ENCODE data around the gene WDFY4.

Gene WDFY4

DNA sequence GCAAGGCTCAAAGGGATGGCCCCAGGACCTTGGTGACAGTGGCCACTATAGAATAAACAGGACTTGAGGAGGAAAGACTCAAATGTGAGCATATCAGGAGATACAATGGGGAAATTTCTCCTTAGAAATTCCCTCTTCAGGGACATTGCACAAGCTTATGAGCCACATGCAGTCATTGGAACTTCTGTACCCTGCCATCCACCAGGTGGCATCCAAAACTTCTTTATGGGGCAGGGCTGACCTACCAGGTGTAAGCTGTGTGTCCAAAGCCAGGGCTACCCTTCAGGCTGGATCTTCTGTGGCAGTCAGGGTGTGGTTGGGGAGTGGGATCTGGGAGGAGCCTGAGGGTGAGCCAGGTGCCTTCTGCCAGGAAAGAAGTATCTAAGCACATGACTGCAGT, 291.5 kb downstream of the WDFY4 start:
- no peak for DNase-seq (ENCODE audit: low spot score)

GRCh38 chr10:48978318-48978717, 293.6 kb downstream of the WDFY4 start:
- no peak for DNase-seq (ENCODE audit: low spot score)

DNA sequence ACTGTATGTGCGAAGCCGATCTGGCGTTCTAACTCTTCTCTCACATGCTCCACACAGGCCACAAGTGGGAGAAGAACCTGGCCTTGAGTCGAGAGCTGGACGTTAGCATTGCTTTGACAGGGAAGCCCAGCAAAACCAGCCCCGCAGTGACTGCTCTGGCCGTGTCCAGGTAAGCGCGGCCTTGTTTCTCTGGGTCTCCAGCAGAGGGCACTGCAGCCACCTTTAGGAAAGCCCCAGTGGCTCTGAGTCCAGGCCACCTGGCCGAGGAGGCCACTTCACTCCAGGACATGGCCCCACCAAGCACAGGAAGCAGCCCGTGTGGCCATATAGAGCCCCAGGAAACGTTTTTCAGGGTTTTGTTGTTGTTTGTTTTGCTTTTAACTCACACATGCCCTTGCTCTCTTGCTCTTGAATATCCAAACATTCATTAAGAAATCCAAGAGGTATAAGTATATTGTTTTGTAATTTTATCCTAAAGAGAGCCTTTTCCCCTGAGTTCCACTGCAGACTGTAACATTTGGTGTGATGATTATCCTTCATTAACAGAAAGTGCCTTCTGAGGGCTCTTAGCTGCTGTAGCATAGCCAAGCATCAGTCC, 296.7 kb downstream of the WDFY4 start:
- DNase-seq (ENCODE audit: low spot score): peak; percentile 79

DNA sequence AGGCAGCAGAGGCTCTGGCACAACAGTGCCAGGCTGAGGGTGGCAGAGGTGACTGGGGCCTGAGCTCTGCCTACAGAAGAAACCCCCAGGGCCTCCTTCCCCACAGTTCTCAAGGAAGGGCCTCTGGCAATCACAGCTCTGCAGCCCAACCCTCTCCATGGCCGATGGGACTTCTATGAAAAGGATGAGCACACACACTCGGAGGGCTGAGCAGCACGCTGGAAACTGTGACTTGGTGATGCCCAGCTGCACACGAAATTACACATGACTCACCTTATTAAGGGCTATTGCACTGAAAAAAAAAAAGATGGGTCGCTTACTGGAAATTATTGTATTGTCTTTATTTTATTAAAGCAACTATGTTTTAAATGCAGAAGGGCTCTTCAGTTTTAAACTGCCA, 297.9 kb downstream of the WDFY4 start:
- DNase-seq (ENCODE audit: low spot score): no peak

DNA sequence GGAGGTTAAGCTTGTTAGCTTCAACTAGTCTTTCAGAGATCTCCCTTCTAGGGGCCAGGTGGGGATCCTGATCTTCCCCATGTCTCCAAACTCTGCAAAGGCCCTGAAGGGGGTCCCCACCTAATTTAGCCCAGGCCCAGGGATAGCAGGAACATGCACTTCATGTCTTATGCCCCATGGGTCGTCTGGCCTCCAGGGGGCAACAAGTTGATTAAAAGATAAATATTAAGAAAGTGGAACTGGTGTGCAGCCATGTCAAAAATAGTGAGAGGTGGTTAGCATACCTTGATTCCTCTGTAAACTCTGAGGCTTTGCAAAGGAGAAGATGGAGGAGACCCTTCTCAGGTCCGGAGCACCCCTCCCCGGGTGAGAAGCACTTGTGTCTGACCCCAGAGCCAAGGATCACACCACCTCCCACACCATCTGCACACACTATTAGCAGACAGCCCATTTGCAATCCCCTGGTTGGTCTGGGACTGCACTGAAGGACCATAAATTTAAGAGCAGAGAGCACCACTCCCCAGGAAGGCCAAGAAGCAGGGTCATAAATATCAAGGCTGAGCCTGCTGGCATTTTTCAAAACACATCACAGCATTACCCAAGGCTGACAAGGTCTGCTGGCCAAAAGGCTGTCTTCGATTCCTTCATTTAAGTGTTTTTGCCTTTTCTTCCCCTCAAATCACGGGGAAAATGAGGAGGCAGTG, 299.1 kb downstream of the WDFY4 start:
- DNase-seq (ENCODE audit: low spot score): no peak

GRCh38 chr10:48985621-48986158, 301.0 kb downstream of the WDFY4 start:
- no peak for DNase-seq (ENCODE audit: low spot score)

GRCh38 chr10:48990226-48990625, 305.6 kb downstream of the WDFY4 start:
- no peak for DNase-seq (ENCODE audit: low spot score)

DNA sequence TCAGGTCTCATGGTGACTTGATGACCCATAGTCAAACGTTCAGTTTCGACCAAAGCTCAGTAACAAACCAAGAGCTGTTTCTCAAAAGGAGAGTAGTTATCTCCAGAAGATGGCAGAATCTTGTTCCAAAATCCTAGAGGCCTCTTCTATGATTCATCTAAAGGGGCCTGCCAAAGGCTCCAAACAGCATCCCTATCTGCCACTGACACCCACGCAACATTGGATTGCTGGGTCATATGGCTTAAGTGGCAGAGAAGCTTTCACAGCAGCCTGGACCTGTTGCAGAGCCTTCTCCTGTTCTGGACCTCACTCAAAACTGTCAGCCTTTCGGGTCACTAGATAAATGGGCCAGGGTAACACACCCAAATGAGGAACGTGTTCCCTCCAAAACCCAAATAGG, 309.0 kb downstream of the WDFY4 start:
- no peak for DNase-seq (ENCODE audit: low spot score)

DNA sequence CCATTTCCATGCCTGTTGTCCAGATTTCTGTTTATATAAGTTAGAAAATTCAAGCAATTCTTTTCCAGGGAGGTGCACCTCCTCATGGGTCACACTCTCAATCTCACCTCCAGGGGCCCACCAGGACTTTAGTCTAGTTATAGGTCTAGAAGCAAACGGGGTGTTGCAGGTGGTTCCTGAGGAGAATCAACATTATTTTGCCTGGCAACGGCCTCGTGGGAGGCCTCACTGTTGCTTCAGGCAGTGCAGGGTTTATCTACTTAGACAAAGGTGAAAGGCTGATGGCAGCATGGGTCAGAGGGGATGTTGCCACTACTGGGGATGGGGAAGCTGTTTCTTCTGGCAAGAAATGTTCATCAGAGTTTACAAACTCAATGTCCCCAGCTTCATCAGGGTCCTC, 311.7 kb downstream of the WDFY4 start:
- no peak for DNase-seq (ENCODE audit: low spot score)

DNA sequence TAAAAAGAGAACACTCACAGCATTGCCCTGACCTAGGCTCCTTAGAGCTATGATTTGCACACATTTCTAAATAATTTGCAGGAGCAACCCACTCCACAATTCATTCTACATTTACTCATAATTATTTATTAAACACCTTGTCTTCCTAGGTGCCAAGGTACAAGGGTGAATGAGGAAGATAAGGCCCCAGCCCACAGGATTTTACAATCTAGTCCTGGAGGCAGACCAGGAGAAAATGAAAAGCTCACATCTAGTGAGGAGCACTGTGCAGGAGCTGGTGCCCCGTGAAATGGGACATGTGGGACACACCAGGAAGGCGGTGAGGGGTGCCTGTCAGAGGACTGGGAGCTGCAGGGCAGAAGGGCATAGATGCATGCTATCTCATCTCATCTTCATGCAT, 314.7 kb downstream of the WDFY4 start:
- no peak for DNase-seq (ENCODE audit: low spot score)

DNA sequence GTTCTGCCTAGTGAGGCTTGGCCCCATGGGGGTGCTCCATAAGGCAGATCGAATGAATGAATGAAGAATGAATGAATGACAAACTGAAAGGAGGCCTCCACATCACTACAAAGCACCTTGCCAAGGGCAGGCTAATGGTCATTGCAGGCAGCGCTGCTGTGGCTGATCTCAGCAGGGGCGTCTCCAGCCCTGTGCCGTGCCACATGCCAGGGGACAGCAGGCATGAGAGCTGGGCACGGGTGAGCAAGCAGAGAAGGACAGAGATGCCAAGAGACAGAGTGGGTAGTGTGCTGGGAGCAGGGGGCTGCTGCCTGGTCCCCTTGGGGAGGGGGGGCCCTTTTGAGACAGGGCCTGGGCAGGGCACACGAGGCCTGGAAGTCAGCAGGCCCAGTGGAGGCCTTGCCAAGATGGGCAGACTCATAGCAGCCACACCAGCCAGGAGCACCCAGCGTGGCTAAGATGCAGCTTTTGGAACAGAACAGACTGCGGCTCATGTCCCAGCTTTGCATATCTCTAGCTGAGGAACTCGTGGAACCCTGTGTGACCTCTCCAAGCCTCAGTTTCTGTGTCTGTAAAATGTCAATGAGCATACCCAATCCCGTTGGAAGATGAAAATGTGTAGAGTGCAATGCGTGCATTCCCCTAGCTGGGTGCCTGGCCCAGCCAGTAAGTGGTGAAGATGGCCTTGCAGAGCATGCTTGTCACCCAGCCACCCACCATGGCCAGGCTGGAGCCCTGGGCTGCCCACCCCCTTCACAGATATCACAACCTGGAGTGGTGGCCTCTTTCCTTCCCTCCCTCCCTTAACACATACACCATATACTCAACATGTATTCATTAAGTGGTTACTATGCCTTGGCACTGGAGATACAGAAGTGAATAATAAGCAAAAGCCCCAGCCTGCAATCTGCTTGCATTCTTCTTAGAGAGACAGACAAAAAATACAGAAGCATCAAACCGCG, 316.0 kb downstream of the WDFY4 start:
- no peak for DNase-seq (ENCODE audit: low spot score)

DNA sequence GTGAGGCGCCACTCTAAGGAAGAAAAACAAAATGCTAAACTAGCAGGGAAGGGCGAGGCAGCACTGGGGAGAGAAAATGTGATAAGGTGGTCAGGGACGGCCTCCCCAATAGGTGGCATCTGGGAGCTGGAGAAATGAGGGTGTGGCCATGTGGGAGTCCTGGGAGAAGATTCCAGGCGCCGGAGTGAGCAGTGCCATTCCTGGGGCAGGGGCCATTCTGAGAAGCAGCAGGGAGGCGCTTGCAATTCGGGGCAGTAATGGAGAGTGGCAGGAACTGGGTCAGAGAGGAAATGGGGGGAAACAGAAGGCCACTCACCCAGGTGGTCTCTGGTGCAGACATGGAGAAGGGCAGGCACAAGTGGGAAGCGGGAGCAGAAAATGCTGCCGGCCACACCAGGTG, 316.7 kb downstream of the WDFY4 start:
- DNase-seq (ENCODE audit: low spot score): peak; percentile 69

- DNase-seq (ENCODE audit: low spot score): peak; percentile 45
These were observed 317.4 kb downstream of the WDFY4 start for GRCh38 chr10:49001870-49002672.

DNA sequence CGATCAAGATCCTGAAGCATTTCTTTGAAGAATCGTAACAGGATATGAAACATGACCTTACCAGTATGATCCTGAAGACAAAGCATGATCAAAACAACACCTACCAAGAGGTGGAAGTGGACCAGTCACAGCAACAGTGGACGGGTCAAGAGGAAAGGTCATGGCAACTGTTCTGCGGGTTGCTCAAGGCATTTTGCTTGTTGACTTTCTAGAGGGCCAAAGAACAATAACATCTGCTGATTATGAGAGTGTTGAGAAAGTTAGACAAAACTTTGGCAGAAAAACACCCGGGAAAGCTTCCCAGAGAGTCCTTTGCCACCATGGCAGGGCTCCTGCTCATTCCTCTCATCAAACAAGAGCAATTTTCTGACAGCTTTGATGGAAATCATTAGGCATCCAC, 320.6 kb downstream of the WDFY4 start:
- DNase-seq (ENCODE audit: low spot score): no peak

GRCh38 chr10:49007129-49007528, 322.5 kb downstream of the WDFY4 start:
- no peak for DNase-seq (ENCODE audit: low spot score)

DNA sequence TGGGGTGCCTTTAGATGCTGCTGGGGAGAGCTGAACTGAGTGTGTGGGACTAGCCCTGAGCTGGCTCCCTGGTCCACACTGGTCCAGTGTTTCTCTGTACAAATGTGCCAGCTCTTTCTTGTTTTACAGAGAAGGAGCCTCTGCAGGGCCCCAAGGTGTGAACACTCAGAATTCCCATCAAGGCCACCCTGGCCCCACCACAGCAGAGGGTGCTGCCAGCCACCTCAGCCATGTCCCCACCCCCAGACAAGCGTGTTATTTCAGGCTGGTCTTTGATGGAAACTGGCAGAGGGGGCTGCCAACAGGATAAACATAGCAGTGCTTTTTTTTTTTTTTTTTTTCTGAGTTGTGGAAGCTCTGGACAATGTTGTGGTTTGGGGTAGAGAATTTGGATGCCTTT, 323.4 kb downstream of the WDFY4 start:
- DNase-seq (ENCODE audit: low spot score): no peak

- DNase-seq (ENCODE audit: low spot score): peak; percentile 25
These were observed 324.0 kb downstream of the WDFY4 start for GRCh38 chr10:49008505-49009198.

- peak; percentile 44 for DNase-seq (ENCODE audit: low spot score)
These were observed 324.7 kb downstream of the WDFY4 start for GRCh38 chr10:49009199-49009979.

DNA sequence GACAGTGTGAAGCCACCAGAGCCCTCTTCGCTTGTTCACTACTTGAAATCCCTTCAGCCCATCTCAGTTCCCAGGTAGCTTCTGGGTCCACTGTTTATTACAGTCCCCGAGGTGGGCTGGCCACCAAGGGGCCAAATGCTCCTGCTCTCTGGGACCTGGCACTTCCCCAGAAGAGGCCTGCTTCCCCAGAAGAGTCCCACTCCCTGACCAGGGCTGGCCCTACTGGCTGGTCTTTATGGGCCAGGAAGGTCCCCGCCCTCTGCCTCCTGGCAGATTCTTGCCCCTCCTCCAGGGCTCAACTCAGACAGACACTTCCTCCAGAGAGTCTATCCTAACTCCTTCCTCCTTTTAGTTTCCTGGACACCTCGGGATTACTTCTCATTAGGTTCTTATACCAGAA, 325.6 kb downstream of the WDFY4 start:
- DNase-seq (ENCODE audit: low spot score): no peak

GRCh38 chr10:49010865-49011264, 326.2 kb downstream of the WDFY4 start:
- no peak for DNase-seq (ENCODE audit: low spot score)
